Upper lobe of right lung (tissue), 1 donor: ENCODE results near the gene SCYGR6. TPM values are rescaled to one million over a fixed set of nuclear protein-coding genes. Genes with fewer than 3 reads are reported as not detected.

Experiments used
- ATAC-seq: fragments of 200-7000 bp; cut with Tn5 transposase; one replicate; pipeline ENCODE4 v1.9.1; 2020; ENCODE audit warnings: mild to moderate bottlenecking, moderate library complexity
- DNase-seq: peaks from one replicate; pipeline ENCODE4 v3.0.0-alpha.2; 2020
- H3K27ac ChIP-seq: fragments of 200-600 bp; one replicate; pipeline ENCODE4 v1.8.0; 2022
- H3K27me3 ChIP-seq: fragments of 200-600 bp; one replicate; pipeline ENCODE4 v1.8.0; 2022; ENCODE audit warnings: mild to moderate bottlenecking
- H3K36me3 ChIP-seq: fragments of 200-600 bp; one replicate; pipeline ENCODE4 v1.8.0; 2022
- H3K4me1 ChIP-seq: fragments of 200-600 bp; one replicate; pipeline ENCODE4 v1.8.0; 2022
- H3K4me3 ChIP-seq: fragments of 200-600 bp; one replicate; pipeline ENCODE4 v1.8.0; 2022; ENCODE audit warnings: mild to moderate bottlenecking
- H3K9me3 ChIP-seq: fragments of 200-600 bp; one replicate; pipeline ENCODE4 v1.8.0; 2022
- CTCF ChIP-seq: fragments of 200-600 bp; IDR thresholded peaks from one replicate; pipeline ENCODE4 v1.8.0; 2022; ENCODE audit warnings: antibody characterized with exemption
- intact Hi-C: fragments of 100-400 bp; cut with DNase I; formaldehyde crosslinking; loops from one replicate; pipeline ENCODE4 v1.11.0; 2022
- total RNA-seq: library from RNA; stranded (reverse); fragmentation: NEBNext Ultra II Directional; extraction: Animal tissue kit (Norgen Biotek cat#: 25700); gene quantifications from one replicate; pipeline ENCODE4 v1.2.1, GENCODE V29; 2021
- donor health status: DM: no; HTN: yes; CAD: no; lungs with severe emphysema.

The SCYGR6 gene
- total RNA-seq, 1 donor from 2014 or later = not detected

GRCh38 chr2:227687189-227687588 lies 37.4 kb downstream of the SCYGR6 start:
- no peaks in the 10 kb centered on the region for H3K27me3 ChIP-seq
- DNase-seq = no peak
- no peaks in the 10 kb centered on the region for H3K36me3 ChIP-seq
- H3K4me3 ChIP-seq = no peak overlapping the region
- no peak overlapping the region for H3K27ac ChIP-seq
- H3K9me3 ChIP-seq = no peaks in the 10 kb centered on the region
- no peak for TF ChIP-seq CTCF
- intact Hi-C loops = no loop called here
- H3K4me1 ChIP-seq = no peaks in the 10 kb centered on the region
- no peak for ATAC-seq

- Histone ChIP-seq H3K27me3 (no peaks in the 10 kb centered on the region), H3K4me3 (no peak overlapping the region), H3K4me1 (no peaks in the 10 kb centered on the region), H3K36me3 (no peaks in the 10 kb centered on the region), H3K27ac (no peak overlapping the region), H3K9me3 (no peaks in the 10 kb centered on the region)
- TF ChIP-seq CTCF = no peak
- no peak for DNase-seq
- peak; percentile 83 for ATAC-seq
- intact Hi-C loops = no loop called here
Measured at GRCh38 chr2:227684258-227684657, 40.3 kb downstream of the SCYGR6 start.

- H3K27ac ChIP-seq = no peak overlapping the region
- intact Hi-C loops = no loop called here
- no peak for TF ChIP-seq CTCF
- no peak overlapping the region for H3K4me3 ChIP-seq
- no peaks in the 10 kb centered on the region for H3K4me1 ChIP-seq
- no peak for DNase-seq
- H3K36me3 ChIP-seq = no peaks in the 10 kb centered on the region
- H3K9me3 ChIP-seq = no peaks in the 10 kb centered on the region
- no peaks in the 10 kb centered on the region for H3K27me3 ChIP-seq
- no peak for ATAC-seq
Measured at GRCh38 chr2:227677928-227678327, 46.6 kb downstream of the SCYGR6 start.

GRCh38 chr2:227674485-227674884 lies 50.1 kb downstream of the SCYGR6 start:
- Histone ChIP-seq H3K36me3 (no peaks in the 10 kb centered on the region), H3K4me3 (no peak overlapping the region), H3K4me1 (no peaks in the 10 kb centered on the region), H3K27me3 (no peaks in the 10 kb centered on the region), H3K27ac (no peak overlapping the region), H3K9me3 (no peaks in the 10 kb centered on the region)
- TF ChIP-seq CTCF = no peak
- ATAC-seq (peak; percentile 78), DNase-seq (no peak)
- intact Hi-C loops = no loop called here

Other genes with a start within 250 kb of the SCYGR6 start
- not detected for gene SCYGR2, start 125.9 kb downstream of the SCYGR6 start, total RNA-seq
- gene SCYGR3, start 109.9 kb downstream of the SCYGR6 start, total RNA-seq = not detected
- gene SCYGR4, start 107.3 kb downstream of the SCYGR6 start, total RNA-seq = not detected
- gene SCYGR5, start 58.0 kb downstream of the SCYGR6 start, total RNA-seq = not detected
- 31.8 TPM for gene SLC19A3, start 6.7 kb downstream of the SCYGR6 start, total RNA-seq
- gene SCYGR7, start 3.6 kb upstream of the SCYGR6 start, total RNA-seq = not detected
- not detected for gene SCYGR8, start 21.1 kb upstream of the SCYGR6 start, total RNA-seq
- 4.9 TPM for gene CCL20, start 89.1 kb upstream of the SCYGR6 start, total RNA-seq
- gene DAW1, start 146.9 kb upstream of the SCYGR6 start, total RNA-seq = not detected